DND-41 (cell line): Measurements from ENCODE around the gene SMOC2.

Source experiments
- ATAC-seq: fragments of 200-7000 bp; cut with Tn5 transposase; 3 replicates; pipeline ENCODE4 v1.9.1; 2021; ENCODE audit warnings: low read depth; ENCODE audit not compliant: insufficient read depth
- DNase-seq: peaks from one replicate; pipeline ENCODE4 v3.0.0-alpha.2; 2020
- H2AFZ ChIP-seq: 2 replicates; pipeline ENCODE4 v1.6.0; 2012; ENCODE audit warnings: low read depth, low read length
- H3K27ac ChIP-seq: 2 replicates; pipeline ENCODE4 v1.5.1; 2012; ENCODE audit warnings: low read length, inconsistent platforms
- H3K27me3 ChIP-seq: fragments of 200-600 bp; sonication (generic); 2 replicates; pipeline ENCODE4 v1.6.0; 2012; ENCODE audit warnings: low read length, mild to moderate bottlenecking, inconsistent platforms; ENCODE audit not compliant: insufficient read depth, poor library complexity
- H3K36me3 ChIP-seq: 2 replicates; pipeline ENCODE4 v1.5.1; 2012; ENCODE audit warnings: low read length, inconsistent platforms; ENCODE audit not compliant: insufficient read depth
- H3K4me1 ChIP-seq: 2 replicates; pipeline ENCODE4 v1.5.1; 2012; ENCODE audit warnings: mild to moderate bottlenecking, low read length; ENCODE audit not compliant: insufficient read depth
- H3K4me2 ChIP-seq: 2 replicates; pipeline ENCODE4 v1.6.0; 2012; ENCODE audit warnings: mild to moderate bottlenecking, moderate library complexity, low read length, inconsistent platforms; ENCODE audit not compliant: insufficient read depth
- H3K4me3 ChIP-seq, 2 experiments: fragments of 200-600 bp in 1 of 2; shearing (Covaris generic) in 1 of 2; 2 replicates each; pipeline ENCODE4 v1.5.1; 2012 to 2016; ENCODE audit warnings: inconsistent platforms in 2 of 2, low read length in 2 of 2, mild to moderate bottlenecking in 2 of 2, low read depth in 1 of 2, moderate library complexity in 1 of 2
- H3K79me2 ChIP-seq: 2 replicates; pipeline ENCODE4 v1.6.0; 2012; ENCODE audit warnings: low read length, inconsistent platforms; ENCODE audit not compliant: insufficient read depth
- H3K9ac ChIP-seq: 2 replicates; pipeline ENCODE4 v1.6.0; 2012; ENCODE audit warnings: low read depth, mild to moderate bottlenecking, inconsistent platforms, low read length, moderate library complexity
- H3K9me3 ChIP-seq: 2 replicates; pipeline ENCODE4 v1.5.1; 2012; ENCODE audit warnings: low read length, moderate library complexity, mild to moderate bottlenecking, inconsistent platforms; ENCODE audit not compliant: insufficient read depth, severe bottlenecking
- H4K20me1 ChIP-seq: 2 replicates; pipeline ENCODE4 v1.6.0; 2012; ENCODE audit warnings: low read length; ENCODE audit not compliant: insufficient read depth
- CTCF ChIP-seq: IDR thresholded peaks from 2 replicates; pipeline ENCODE4 v1.5.1; 2012; ENCODE audit warnings: borderline replicate concordance, low read length, moderate library complexity, mild to moderate bottlenecking; ENCODE audit not compliant: poor library complexity, severe bottlenecking; ENCODE audit errors: extremely low read depth
- EZH2 ChIP-seq: IDR thresholded peaks from 3 replicates; pipeline ENCODE4 v1.6.1; 2012; ENCODE audit warnings: borderline replicate concordance, low read depth, mild to moderate bottlenecking, moderate library complexity, low read length, inconsistent platforms; ENCODE audit not compliant: severe bottlenecking

Gene SMOC2

GRCh38 chr6:168584671-168585070, 143.7 kb downstream of the SMOC2 start:
- Histone ChIP-seq H3K4me1 (no peaks in the 10 kb centered on the region), H3K27ac (no peak overlapping the region), H3K4me3 (no peak overlapping the region), H3K36me3 (no peaks in the 10 kb centered on the region), H3K9me3 (no peaks in the 10 kb centered on the region), H3K9ac (no peak overlapping the region), H2AFZ (no peak overlapping the region), H3K79me2 (no peaks in the 10 kb centered on the region), H4K20me1 (no peaks in the 10 kb centered on the region), H3K27me3 (no peaks in the 10 kb centered on the region), H3K4me2 (no peak overlapping the region)
- no peak for DNase-seq
- TF ChIP-seq CTCF (no peak), EZH2 (no peak)
- ATAC-seq, result no peak

- Histone ChIP-seq H3K4me1 (no peaks in the 10 kb centered on the region), H2AFZ (no peak overlapping the region), H3K9ac (no peak overlapping the region), H4K20me1 (no peaks in the 10 kb centered on the region), H3K79me2 (no peaks in the 10 kb centered on the region), H3K27ac (no peak overlapping the region), H3K27me3 (no peaks in the 10 kb centered on the region), H3K36me3 (no peaks in the 10 kb centered on the region), H3K9me3 (no peaks in the 10 kb centered on the region), H3K4me2 (no peak overlapping the region), H3K4me3 (no peak overlapping the region)
- DNase-seq, result no peak
- ATAC-seq, result no peak
- TF ChIP-seq CTCF (no peak), EZH2 (no peak)
Measured at GRCh38 chr6:168585441-168585840, 144.5 kb downstream of the SMOC2 start.

- Histone ChIP-seq H3K9ac (no peak overlapping the region), H3K4me1 (no peaks in the 10 kb centered on the region), H3K4me2 (no peak overlapping the region), H2AFZ (no peak overlapping the region), H3K4me3 (no peak overlapping the region), H3K9me3 (no peaks in the 10 kb centered on the region), H3K36me3 (no peaks in the 10 kb centered on the region), H3K27ac (no peak overlapping the region), H3K27me3 (no peaks in the 10 kb centered on the region), H4K20me1 (no peaks in the 10 kb centered on the region), H3K79me2 (no peaks in the 10 kb centered on the region)
- no peak for DNase-seq
- no peak for ATAC-seq
- TF ChIP-seq CTCF, result no peak
- TF ChIP-seq EZH2, result no peak
Measured at GRCh38 chr6:168589275-168589674, 148.3 kb downstream of the SMOC2 start.

GRCh38 chr6:168590406-168590805, 149.4 kb downstream of the SMOC2 start:
- Histone ChIP-seq H3K27ac (no peak overlapping the region), H2AFZ (no peak overlapping the region), H3K4me3 (no peak overlapping the region), H4K20me1 (no peaks in the 10 kb centered on the region), H3K9ac (no peak overlapping the region), H3K9me3 (no peaks in the 10 kb centered on the region), H3K36me3 (no peaks in the 10 kb centered on the region), H3K4me1 (no peaks in the 10 kb centered on the region), H3K79me2 (no peaks in the 10 kb centered on the region), H3K4me2 (no peak overlapping the region), H3K27me3 (no peaks in the 10 kb centered on the region)
- no peak for ATAC-seq
- TF ChIP-seq CTCF (no peak), EZH2 (no peak)
- no peak for DNase-seq
